ENCODE results near the gene RHOBTB3.

Gene RHOBTB3

DNA sequence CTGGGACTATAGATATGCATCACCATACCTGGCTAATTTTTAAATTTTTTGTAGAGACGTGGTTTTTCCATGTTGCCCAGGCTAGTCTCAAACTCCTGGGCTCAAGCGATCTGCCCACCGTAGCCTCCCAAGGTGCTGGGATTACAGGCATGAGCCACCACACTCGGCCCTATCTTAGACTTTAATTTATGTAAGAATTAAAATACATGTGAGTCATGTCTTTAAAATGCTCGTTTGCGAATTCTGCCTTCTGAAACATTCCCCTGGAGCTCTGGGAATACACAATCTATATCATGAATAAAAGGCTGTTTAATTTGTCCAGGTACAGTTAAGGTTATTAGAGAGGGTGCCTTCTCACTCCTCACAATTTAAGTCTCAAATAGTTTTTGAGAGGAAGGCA lies 32.8 kb downstream of the RHOBTB3 start:
- no peak for DNase-seq (ENCODE audit: low read depth in 2 of 2)

DNA sequence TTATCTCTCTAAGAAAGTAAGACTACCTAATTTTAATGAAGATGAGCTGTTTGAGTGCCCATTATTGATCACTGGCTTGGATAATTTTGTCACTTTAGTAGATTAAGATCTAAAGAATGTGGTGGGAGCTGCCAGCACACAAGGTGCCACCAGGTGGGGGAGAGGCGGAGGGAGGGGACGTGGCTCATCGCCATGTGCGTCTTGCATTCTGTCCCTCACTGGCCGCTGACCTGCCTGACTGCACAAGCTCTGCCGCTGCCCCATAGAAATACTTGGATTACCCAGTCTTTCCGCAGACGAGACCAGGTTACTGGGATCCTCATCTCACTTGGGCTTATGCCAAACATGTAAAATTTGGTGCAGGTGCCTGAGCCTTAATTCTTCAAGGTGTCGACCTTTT lies 37.6 kb downstream of the RHOBTB3 start:
- no peak for DNase-seq (ENCODE audit: low read depth in 2 of 2)

DNA sequence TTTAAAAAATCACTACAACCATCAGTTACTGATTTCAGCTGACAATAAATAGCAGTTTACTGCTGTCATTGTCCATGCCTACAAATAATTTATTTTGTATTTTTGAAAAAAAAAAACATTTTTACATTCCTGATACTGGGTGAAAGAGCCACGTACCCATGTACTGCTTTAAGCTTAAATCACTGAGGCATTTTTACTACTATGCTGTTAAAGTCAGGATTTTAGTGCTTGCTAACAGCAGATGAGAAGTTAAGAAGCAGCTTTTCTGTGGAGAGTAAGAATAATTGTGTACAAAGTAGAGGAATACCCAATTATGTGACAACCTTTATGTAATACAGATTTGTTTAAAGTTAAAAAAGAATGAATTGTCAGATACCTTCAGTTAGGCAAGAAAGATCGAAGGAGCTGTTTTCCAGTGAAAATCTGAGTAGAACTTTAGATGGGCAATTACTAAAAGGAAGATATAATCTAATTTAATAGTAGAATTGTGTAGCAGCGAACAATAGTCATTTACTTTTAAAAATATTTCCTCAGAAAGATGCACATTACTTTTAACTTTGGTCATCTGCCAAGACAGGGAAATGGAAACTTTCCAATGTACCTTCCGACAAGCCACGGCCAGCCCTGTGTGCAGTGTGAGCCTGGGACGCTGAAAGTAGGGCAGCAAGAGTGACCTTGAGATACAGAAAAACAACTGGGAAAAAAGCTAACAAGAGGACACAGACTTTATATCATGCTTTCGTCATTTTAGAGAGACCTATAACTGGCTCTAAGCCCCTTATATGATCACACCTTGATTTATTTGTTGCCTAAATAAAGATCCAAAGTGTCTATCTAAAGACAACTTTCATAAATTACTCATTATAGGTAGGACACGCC lies 39.9 kb downstream of the RHOBTB3 start:
- no peak for DNase-seq (ENCODE audit: low read depth in 2 of 2)

DNA sequence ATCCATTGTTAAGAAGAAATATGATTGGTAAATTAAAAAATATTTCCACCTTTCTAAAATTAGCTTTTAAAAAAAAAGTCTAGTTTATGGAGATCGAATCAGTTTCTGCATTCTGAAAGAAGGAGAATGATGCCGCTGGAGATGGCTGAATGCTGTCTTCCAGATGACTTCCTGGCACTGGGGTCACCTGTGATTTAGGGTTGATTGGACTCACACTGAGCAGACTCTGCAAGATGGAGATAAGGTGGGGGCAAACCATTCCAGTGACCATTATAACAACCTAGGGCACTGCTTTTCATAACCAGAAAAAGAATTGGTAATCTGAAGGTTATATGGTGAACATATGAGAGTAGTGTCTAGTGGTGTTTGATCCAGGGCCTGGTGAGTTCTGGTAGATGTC lies 40.8 kb downstream of the RHOBTB3 start:
- no peak for DNase-seq (ENCODE audit: low read depth in 2 of 2)

DNA sequence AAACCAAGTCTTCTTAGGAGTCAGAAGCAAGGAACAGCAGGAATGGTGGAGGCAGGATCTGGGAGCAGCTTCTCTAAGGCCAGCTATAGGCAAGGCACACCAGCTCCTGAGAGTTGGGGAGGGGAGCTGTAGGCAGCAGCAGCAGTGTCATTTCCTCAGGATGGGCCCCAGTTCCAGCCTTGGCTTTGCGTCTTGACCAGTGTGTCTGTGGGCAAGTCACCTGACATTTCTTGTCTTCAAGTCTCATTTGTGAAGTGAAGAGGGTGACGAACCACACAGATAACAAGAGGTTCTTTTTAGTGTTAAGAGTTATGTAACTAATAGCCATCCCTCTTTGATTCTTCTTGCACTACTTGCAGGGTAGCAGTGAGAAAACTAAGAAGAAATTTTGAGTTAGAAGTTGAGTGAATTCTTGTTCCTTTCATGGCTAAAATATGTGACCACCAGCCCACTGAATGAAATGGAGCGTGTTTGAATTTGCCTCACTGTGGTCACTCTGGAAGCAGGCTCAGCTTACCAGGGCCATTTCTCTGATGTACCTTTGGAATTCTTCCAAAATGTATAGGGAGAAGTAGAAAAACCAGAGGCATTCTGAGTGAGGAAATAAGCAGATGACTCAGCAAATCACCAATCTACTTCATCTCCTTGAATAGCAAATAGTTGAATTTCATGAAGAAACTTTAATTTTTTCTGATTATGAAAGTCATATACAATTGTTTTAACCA lies 42.4 kb downstream of the RHOBTB3 start:
- no peak for DNase-seq (ENCODE audit: low read depth in 2 of 2)

DNA sequence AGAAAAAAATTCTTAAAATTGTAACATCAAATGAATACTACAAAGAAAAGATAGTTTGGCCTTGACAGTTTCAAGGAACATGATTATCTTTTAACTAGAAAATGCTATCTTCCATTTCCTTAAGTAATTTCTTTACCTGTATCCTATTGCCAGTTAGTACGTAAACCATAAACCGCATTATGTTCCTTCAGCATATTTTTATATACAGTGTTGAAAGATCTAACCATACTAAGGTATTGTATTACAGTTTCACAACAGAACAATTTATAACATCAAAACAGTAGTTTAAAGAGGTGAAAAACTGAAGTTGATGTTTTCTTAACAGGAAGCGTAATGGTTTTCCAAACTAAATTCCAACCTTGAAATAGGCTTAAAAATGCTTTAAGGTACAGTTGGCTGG lies 46.3 kb downstream of the RHOBTB3 start:
- DNase-seq (ENCODE audit: low read depth in 2 of 2), result no peak

DNA sequence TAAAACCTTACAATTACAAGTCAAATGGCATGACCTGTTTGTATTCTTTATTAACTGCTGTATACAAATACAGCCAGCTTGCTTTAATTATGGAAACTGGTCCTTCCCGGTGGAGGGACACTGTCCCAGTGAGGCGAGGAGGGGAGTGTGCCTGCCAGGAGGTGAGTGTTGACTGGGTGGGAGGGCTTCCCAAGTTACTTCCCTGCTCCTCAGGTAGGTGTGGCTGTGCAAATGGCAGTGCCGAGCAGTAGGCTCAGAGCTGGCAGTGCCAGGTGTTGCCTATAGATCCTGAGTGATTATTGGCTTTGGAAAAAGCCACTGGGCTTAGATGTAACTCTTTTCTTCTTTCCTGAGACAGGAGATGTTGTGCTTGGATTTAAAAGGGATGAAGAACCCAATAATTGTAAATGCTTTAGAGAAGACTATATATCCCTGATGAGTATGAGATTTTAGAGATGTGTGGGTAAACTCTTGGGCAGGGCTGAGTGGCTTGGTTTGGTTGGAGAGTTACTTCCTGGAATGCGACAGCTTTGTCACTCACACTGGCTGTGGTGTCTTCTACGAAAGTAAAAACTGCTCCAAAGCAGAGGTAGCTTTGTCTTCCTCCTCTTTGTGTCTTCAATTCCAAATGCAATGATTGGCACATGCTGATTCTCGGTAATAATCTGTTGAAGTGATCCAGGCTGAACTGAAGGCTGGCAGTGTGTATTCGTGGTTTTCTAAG lies 47.7 kb downstream of the RHOBTB3 start:
- DNase-seq (ENCODE audit: low read depth in 2 of 2), result no peak

DNA sequence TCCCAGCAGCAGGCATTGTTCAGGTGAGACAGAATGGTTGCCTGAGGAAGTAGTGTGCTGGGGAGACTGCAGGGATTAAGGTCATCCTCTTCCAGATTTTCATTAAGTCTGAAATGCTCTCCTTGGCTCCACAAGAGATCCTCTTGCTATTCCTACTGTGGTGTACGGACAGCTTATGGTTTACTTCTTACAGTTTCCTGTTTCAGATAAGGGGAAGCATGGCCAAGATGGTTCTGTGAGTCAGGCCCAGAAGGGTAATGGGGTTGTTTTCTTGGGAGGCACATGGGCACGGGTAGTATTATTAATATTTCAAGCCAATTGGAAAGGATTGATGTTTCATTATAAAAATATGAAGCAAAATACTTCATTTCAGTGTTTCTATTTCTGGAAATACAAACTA lies 48.5 kb downstream of the RHOBTB3 start:
- no peak for DNase-seq (ENCODE audit: low read depth in 2 of 2)

DNA sequence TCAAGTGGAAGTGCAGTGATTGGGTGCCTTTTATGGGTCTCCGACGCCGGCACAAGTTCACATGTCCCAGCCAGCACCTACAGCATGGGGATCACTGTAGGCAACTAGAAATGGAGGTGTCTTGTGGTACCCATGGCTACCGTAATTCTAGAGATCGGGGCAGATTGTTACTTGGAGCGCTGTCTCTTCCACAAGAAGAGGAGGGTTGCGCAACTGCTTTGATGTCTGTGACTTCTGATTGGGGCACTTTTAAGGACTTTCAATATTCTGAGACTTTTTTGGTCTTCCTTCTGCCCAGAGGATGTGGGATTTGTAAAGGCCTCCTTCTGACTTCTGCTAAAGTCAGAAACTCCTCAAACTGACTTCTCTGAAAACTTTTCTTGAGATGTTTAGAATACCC lies 49.5 kb downstream of the RHOBTB3 start:
- DNase-seq (ENCODE audit: low read depth in 2 of 2), result no peak

DNA sequence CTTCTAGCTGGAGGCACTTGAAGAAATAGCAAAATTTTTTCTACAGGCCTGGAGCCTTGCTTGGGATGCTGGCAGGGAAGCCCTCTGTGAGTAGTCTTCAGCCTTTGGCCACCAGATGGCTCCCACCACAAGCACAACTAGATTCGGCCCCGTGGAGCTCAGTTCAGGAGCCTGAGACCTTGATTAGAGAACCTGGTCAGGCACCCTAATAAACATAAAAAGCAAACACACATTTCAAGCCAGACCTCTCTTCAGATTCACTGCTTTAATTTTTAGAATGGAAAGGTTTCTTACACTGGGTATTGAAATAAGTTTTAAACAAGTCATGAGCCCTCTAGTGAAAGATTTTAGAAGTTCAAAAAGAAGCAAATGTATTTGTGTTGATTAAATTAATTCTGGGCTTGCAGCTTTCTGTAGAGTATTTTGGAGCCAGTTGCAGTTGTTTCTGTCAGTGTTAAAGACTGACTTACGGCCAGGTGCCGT lies 50.0 kb downstream of the RHOBTB3 start:
- DNase-seq (ENCODE audit: low read depth in 2 of 2), result peak; percentile 48 to 65

DNA sequence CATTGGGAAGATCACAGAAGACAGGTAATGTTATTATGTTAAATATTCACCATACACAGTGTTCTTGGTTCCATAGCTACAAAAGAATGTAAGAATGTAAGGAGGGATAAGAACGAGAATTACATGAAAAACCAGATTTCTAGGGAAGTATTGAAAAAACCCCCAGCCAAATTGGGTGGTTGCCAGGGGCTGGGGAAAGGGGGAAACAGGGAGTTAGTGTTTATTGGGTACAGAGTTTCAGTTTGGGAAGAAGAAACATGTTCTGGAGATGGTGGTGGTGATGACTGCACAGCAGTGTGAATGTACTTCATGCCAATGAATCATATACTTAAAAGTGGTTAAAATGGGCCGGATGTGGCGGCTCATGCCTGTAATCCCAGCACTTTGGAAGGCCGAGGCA lies 51.0 kb downstream of the RHOBTB3 start:
- no peak for DNase-seq (ENCODE audit: low read depth in 2 of 2)

DNA sequence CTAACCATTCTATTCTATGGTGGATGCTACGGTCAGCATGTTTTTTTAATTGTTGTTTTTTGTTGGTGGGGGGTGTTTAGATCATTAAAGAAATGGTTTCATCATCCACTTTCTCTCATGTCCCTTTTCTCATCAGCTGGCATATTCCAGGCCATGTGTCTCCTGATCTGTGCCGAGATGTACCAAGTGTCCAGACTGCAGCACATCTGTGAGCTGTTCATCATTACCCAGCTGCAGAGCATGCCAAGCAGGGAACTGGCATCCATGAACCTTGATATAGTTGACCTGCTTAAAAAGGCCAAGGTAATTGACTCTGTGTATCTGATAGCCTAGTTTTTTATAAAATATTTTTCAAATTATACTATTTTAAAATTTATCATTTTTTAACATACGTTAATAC lies 52.5 kb downstream of the RHOBTB3 start:
- no peak for DNase-seq (ENCODE audit: low read depth in 2 of 2)

DNA sequence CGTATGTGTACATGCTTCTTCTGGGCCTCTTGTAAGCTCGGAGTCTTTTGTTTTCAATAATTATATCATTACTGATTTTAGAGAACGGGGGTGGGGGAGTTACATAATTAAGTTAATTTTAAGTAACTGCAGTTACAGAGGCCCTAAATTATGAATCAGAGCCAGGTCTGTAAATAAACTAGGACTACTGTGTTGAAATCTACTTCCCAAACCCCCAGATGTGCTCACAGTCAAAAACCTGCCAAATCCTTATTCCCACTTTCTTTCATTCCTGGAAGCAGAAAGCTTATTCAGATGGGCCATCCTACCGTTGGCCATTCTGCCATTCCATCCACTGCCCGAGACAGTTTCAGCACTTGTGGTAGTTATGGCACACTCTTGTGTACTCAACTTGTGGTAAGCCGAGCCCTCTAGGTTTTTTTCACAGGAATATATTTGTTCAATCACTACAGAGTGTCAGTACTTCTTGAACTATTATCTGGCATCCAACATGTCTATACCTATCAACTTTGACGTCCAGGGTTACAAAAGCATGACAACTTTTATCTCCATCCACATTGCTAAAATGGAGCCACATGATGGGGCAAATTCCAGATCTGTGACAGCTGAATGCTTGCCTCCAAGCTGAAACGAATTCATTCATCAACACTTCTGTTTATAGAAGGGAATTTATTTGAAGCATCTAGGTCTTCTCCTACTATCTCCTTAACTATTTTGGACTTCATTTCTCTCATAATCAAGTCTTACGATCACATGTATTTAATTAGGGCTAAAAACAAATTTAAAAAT lies 53.6 kb downstream of the RHOBTB3 start:
- no peak for DNase-seq (ENCODE audit: low read depth in 2 of 2)

DNA sequence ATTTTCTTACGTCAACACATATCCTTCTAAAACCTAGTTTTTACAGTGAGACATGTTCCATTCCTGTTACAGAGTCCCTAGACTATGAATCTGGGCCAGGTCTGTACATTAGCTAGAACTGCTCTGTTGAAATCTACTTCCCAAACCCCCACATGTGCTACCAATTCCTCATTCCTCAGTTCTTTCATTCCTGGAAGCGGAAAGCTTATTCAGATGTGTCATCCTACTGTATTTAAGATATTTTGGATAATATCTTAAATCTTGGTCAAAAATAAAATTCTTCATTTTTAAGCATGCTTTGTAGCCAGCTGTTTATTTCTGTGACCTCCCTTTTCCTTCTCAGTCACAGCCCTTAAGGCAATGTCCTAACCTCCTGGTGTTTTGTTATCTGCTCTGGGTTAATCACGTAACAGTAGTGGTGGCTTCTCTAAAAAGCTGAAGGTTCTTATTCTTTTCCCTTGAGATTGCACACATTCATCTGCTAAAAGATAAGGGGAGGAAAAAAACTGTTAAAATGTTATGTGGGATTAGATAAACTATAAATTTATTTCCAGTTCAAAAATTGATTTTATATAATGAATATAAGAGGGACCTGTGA lies 55.8 kb downstream of the RHOBTB3 start:
- no peak for DNase-seq (ENCODE audit: low read depth in 2 of 2)

DNA sequence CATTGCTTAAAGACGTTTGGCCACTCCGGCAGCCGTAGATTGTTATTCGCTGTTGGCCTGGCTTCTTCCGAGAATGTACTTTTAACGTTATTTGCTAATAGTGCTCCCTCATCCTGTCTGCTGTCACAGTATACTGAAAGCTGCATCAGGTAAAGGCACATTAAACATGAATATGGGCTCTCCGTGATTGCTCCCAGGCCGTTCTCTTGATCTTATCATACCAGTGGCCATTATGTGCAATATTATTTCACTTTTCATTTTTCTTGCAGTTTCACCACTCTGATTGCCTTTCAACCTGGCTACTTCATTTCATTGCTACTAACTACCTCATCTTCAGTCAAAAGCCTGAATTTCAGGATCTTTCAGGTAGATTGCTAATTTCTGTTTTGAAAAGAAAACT lies 57.4 kb downstream of the RHOBTB3 start:
- DNase-seq (ENCODE audit: low read depth in 2 of 2), result no peak

DNA sequence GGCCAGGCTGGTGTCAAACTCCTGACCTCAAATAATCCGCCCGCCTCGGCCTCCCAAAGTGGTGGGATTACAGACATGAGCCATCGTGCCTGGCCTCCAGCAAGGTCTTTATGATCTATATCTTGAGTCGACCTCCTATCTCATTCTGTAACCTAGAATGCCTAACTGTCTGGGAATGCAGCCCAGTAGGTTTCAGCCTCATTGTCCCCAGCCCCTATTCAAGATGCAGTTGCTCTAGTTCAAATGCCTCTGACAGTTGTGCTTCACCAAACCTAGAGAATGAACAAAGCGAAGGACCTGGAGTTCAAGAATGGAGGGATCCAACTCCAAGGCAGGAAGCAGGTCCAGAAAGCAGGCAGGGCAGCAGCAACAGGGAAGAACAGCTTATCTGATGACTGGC lies 60.6 kb downstream of the RHOBTB3 start:
- DNase-seq (ENCODE audit: low read depth in 2 of 2), result no peak

DNA sequence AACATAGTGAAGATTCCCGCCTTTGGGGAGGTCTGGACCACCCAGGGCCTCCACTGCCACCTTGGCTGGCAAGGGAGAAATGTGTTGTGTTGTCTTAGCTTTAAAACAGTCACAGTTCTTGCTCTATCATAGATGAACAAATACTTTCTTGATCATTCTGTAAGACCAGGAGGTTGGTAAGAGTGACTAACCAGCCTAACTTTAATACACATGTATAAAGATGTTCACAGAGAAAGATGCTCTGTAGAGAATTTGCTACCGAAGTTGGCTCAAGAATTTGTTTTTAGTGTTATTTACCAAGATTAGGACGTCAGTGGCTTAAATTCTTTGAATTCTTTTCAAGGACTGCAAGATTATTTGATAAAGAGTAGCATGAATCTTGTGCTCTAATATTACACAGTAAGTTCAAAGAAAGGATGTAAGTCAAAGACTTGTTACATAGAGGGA lies 63.0 kb downstream of the RHOBTB3 start:
- DNase-seq (ENCODE audit: low read depth in 2 of 2), result no peak

DNA sequence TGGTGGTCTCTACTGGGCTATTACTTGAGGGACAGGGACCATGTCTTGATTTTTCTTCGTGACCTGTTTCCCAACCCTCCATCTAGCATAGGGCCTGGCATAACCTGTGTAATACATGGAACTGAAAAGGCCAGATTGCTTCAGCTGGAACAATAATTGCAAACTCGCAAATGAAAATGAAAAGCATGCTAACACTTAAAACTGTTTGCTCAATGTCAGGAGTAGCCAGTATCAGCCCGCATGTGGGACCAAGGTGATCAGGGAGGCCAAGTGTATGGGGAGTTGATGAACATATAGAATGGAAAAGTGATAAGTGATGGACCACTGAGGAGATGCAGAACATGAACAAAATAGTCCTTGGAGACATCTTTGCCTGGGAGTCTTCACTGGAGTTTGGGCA lies 66.2 kb downstream of the RHOBTB3 start:
- no peak for DNase-seq (ENCODE audit: low read depth in 2 of 2)

DNA sequence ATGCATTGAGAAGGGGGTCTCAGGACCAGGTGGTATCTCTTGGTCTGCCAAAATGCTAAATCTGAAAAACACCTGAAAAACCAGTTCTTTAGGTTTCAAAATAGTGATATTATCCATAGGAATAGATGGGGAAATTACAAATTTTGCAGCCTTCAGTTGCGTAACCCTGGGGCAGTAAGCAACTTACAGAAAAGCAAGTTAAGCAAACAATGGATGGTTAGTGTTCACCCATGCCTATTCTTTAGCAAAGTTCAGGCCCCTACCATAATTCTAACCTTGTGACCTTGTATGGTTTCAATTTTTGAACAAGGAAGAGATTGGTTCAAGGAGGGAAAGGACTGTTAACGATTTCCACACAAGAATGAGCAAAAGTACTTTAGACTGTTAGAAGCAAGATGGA lies 66.9 kb downstream of the RHOBTB3 start:
- no peak for DNase-seq (ENCODE audit: low read depth in 2 of 2)

DNA sequence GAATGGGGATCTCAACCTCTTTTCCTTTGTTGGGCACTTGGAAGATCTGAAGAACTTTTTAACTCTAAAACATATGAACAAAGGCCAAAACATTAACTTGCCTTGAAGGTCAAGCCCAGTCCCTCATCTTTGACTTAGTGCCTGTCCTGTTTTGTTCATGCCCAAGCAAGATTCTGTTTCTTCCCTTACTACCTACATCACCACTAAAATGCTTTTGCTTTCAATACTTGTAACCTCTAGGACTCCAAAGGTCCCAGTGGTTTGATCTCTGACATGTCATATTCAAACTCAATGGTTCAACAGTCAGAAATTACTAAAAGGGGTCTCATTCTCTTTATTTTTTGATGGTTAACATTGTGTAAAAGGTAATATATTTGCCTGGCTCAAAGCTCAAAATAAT lies 67.4 kb downstream of the RHOBTB3 start:
- no peak for DNase-seq (ENCODE audit: low read depth in 2 of 2)

DNA sequence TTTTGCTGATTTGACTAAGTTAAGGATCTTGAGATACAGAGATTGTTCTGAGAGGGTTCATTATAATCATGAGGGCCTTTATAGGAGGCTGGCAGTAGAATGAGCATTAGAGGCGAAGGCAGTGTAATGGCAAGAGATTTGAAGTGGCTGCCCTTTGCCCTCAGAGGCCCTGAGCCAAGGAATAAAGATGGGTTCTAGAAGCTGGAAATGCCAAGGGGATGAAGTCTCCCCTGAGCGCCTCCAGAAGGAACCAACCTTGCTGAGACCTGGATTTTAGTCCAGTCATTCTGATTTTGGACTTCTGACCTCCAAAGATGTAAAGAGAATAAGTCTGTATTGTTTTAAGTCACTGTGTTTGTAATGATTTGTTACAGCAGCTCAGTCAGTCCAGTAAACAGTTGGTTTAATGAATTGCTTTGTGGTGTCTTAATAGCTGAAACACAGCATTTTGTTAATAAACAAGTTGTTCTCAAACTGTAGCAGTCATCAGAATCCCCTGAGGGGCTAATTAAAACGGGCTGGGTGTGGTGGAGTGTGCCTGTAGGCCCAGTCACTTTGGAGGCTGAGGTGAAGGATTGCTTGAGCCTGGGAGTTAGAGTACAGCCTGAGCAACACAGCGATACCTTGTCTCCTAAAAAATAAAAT lies 68.2 kb downstream of the RHOBTB3 start:
- DNase-seq (ENCODE audit: low read depth in 2 of 2), result no peak
